Activated CD4-positive, alpha-beta memory T cell treated with anti-CD3 and anti-CD28 coated beads, Interleukin-2, amount 10 ng/mL, durations not matched to agents 7 days and 5 days (primary cell): ENCODE data around the gene DCUN1D4. TPM values are rescaled to one million over a fixed set of nuclear protein-coding genes. Genes with fewer than 3 reads are reported as not detected.
"Not testable (repeated sequence)": the region's sequence is repeated elsewhere in the genome, so short reads cannot be mapped to it uniquely, and the experiment has no call there.

Experiments
- CTCF ChIA-PET: fragments of 350-600 bp; sonication (Branson Sonifier 250); formaldehyde crosslinking; loops from one replicate; lab custom pipeline; 2021; ENCODE audit warnings: antibody characterized with exemption, inconsistent platforms; lab: Charles Lee
- POLR2A ChIA-PET: fragments of 350-600 bp; sonication (Branson Sonifier 250); formaldehyde crosslinking; loops from one replicate; lab custom pipeline; 2021; ENCODE audit warnings: antibody characterized with exemption; lab: Charles Lee
- DNase-seq: peaks from one replicate; pipeline ENCODE4 v3.0.0-alpha.2; 2020
- H3K27ac Mint-ChIP-seq: one replicate; pipeline ENCODE4 v1.8.0; 2021; ENCODE audit warnings: mild to moderate bottlenecking, mixed read lengths
- H3K27me3 Mint-ChIP-seq: one replicate; pipeline ENCODE4 v1.8.0; 2021; ENCODE audit warnings: mixed read lengths
- H3K36me3 Mint-ChIP-seq: one replicate; pipeline ENCODE4 v1.8.0; 2021; ENCODE audit warnings: low read depth, mixed read lengths
- H3K4me1 Mint-ChIP-seq: one replicate; pipeline ENCODE4 v1.8.0; 2021; ENCODE audit warnings: mixed read lengths
- H3K4me3 Mint-ChIP-seq: one replicate; pipeline ENCODE4 v1.8.0; 2021; ENCODE audit warnings: mild to moderate bottlenecking, mixed read lengths
- H3K9me3 Mint-ChIP-seq: one replicate; pipeline ENCODE4 v1.8.0; 2021; ENCODE audit warnings: mixed read lengths
- total RNA-seq, 2 experiments: library from RNA; stranded (reverse); gene quantifications; one replicate each; pipeline ENCODE4 v1.2.3, GENCODE V29; 2021

DCUN1D4 gene
- total RNA-seq, 2 experiments from 2014 or later = 28.9 TPM

DNA sequence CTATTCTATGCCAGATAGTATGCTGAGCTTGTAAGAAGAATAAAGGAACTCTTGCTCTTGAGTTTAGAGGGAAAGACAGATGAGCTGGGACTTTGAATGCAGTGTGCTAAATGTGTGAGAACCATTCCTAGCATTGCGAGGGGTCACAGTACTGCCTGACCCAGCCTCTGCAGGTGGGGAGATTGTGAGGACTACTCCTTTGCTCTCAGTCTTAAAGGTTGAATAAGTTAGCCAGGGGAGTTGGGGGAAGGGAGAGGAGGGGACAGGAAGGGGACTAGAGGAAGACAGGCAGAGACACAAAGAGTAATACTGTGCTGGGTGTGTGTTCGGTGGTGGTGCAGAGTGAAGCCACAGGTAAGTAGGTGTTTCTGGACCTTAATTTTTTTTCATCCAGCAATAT lies 41.7 kb downstream of the DCUN1D4 start:
- POLR2A ChIA-PET = no interaction called here
- no peak overlapping the region for H3K4me3 Mint-ChIP-seq
- H3K36me3 Mint-ChIP-seq = peaks cover 11% of the 10 kb centered on the region
- H3K27me3 Mint-ChIP-seq = no peaks in the 10 kb centered on the region
- CTCF ChIA-PET = no interaction called here
- H3K9me3 Mint-ChIP-seq = no peaks in the 10 kb centered on the region
- H3K4me1 Mint-ChIP-seq = peaks cover 2% of the 10 kb centered on the region
- DNase-seq = no peak
- H3K27ac Mint-ChIP-seq = no peak overlapping the region

DNA sequence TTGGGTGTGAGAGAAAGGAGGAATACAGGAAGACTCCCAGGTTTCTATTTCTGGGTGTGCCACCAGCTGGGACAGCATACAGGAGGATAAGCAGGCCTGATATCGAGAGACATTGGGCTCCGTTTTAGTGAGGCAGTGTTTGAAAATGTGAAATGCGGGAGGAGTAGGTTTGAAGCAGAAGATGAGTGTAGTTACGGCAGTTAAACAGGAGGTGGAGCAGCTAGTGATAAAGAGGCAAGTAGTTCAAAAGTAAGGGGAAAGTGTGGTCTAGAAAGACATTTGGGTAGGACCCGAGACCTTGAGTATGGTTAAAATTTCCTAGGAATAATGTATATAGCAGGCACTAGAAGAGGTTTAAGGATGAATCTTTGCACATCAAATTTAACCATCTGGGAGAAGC lies 42.4 kb downstream of the DCUN1D4 start:
- Mint-ChIP-seq H3K27ac (no peak overlapping the region), H3K4me1 (peaks cover 2% of the 10 kb centered on the region), H3K4me3 (no peak overlapping the region), H3K9me3 (no peaks in the 10 kb centered on the region), H3K36me3 (peaks cover 11% of the 10 kb centered on the region), H3K27me3 (no peaks in the 10 kb centered on the region)
- POLR2A ChIA-PET = no interaction called here
- no peak for DNase-seq
- CTCF ChIA-PET = interaction anchor here (1.3 kb wide), 1 partner anchor 10 kb away, joined by 3 read pairs; no protein-coding TSS in a partner anchor

DNA sequence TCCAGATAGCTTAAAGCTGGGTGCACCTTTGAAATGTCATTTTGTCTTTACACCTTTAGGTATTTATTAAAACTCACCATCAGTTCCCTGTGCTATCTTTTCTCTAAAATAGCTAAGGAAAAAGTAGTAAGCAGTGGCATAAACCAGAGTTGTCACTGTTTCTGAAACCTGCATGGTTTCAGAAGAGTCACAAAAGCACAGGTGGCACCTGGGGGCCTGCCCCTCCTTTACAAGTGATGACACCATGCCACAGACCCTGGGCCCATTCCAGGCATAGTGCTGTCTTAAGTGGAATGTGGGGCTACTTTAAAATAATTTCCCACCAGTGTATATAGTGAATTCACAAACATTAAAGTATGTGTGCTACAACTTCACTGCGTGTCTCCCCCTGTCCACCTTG lies 47.8 kb downstream of the DCUN1D4 start:
- no peaks in the 10 kb centered on the region for H3K9me3 Mint-ChIP-seq

DNA sequence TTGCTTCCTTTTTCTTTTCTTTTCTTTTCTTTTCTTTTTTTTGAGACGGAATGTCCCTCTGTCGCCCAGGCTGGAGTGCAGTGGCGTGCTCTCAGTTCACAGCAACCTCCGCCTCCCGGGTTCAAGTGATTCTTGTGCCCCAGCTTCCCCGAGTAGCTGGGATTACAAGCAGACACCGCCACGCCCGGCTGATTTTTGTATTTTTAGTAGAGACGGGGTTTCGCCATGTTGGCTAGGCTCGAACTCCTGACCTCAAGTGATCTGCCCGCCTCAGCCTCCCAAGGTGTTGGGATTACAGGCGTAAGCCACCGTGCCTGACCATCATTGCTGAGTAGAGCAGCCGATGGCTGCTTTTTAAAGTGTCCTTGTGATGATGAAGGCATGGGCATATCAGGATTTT lies 50.4 kb downstream of the DCUN1D4 start:
- H3K4me3 Mint-ChIP-seq, H3K36me3 Mint-ChIP-seq, POLR2A ChIA-PET, DNase-seq, CTCF ChIA-PET, H3K9me3 Mint-ChIP-seq, H3K27me3 Mint-ChIP-seq, H3K27ac Mint-ChIP-seq: not testable (repeated sequence)
- H3K4me1 Mint-ChIP-seq = peaks cover 17% of the 10 kb centered on the region

More for the DNA sequence above, 47.8 kb downstream of the DCUN1D4 start:
- no peak for DNase-seq
- ChIA-PET CTCF (no interaction called here), POLR2A (no interaction called here)
- Mint-ChIP-seq H3K27me3 (no peaks in the 10 kb centered on the region), H3K27ac (no peak overlapping the region), H3K4me3 (no peak overlapping the region), H3K4me1 (peaks cover 11% of the 10 kb centered on the region), H3K36me3 (peaks cover 11% of the 10 kb centered on the region)

DNA sequence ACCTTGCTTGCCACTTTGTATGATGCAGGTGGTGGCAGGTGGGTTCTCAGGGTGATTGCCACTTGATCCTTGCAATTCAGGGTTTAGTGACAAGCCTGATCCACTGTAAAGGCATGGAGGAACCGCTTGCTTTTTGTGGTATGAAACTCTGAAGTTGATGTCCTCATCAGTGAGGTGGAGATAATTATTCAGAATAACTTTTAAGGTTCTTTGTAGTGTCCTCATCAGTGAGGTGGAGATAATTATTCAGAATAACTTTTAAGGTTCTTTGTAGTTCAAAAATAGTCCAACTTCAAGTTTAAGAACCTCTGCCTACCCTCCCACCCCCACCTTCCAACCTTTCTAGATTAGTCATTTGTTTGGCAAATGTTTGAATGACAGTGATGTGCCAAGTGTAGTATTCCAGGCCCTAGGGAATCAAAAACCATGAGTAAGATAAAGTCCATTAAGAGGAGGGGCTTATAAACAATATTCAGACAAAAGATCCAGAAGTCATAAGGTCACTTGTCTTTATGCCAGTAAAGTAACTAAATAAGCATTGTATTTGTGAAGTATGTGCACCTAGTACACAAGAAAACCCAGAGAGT lies 51.2 kb downstream of the DCUN1D4 start:
- CTCF ChIA-PET = no interaction called here
- H3K27me3 Mint-ChIP-seq = no peaks in the 10 kb centered on the region
- no peak overlapping the region for H3K4me3 Mint-ChIP-seq
- peaks cover 17% of the 10 kb centered on the region for H3K4me1 Mint-ChIP-seq
- H3K27ac Mint-ChIP-seq = no peak overlapping the region
- peaks cover 5% of the 10 kb centered on the region for H3K36me3 Mint-ChIP-seq
- POLR2A ChIA-PET = no interaction called here
- no peaks in the 10 kb centered on the region for H3K9me3 Mint-ChIP-seq
- no peak for DNase-seq

DNA sequence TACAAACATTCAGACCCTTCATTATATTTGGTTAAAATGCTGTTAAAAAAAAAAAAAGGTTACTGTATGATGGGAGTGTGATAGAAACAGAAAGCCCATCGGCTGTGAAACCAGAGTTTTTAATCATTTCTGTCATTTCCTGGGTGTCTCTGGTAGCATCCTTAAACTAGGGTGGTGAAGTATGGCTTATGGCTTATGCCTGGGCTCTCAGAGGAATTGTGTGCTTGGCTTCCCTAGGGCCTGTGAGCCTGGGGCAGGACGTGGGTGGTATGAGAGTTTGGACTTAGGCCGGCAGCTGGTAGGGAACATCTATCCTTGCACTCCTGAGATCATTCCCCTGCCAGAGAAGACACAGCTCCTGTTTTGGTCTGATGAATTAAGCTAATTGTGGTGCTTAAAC lies 52.2 kb downstream of the DCUN1D4 start:
- ChIA-PET CTCF (interaction anchor here (0.6 to 1.8 kb wide), 9 partner anchors 9 to 1088 kb away, joined by 3 to 8 read pairs (median 3); partner anchors contain the start of gene SGCB), POLR2A (no interaction called here)
- Mint-ChIP-seq H3K27me3 (no peaks in the 10 kb centered on the region), H3K9me3 (no peaks in the 10 kb centered on the region), H3K27ac (no peak overlapping the region), H3K4me3 (no peak overlapping the region), H3K4me1 (peaks cover 17% of the 10 kb centered on the region), H3K36me3 (peaks cover 5% of the 10 kb centered on the region)
- DNase-seq = no peak

DNA sequence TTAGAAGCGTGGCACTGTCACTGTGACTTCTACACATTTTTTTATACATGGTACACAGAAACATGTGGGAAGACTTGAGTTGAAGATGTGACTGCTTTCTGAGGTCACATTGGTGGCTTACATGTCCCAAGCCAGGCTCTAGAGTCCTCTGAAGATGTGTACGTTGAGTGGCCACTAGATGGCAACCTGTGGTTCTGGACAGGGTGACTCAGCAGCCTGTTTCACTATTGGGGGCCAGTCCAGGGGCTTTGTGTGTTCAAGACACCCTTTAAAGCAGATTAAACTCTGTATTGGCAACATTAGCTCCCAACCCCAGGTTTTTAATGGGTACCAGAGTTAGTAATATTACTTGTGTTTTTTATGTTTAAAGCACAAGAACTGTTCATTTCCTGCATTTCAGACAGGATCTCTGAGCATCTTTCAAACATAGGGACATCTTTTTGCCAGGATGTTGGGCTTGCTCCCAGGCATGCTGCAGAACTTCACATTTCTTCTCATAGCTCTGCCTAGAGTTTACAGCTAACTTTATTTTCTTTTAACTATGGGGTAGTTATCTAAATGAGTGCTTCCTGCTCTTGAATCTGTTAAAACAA lies 53.0 kb downstream of the DCUN1D4 start:
- Mint-ChIP-seq H3K27ac (peak overlapping the region; percentile 38), H3K4me1 (peaks cover 17% of the 10 kb centered on the region), H3K9me3 (no peaks in the 10 kb centered on the region), H3K36me3 (peaks cover 7% of the 10 kb centered on the region), H3K4me3 (no peak overlapping the region), H3K27me3 (no peaks in the 10 kb centered on the region)
- CTCF ChIA-PET = interaction anchor here (0.7 to 1.9 kb wide), 15 partner anchors 9 to 1087 kb away, joined by 3 to 11 read pairs (median 3); partner anchors contain the start of gene SGCB
- DNase-seq = peak; percentile 58
- POLR2A ChIA-PET = interaction anchor here (1.0 kb wide), 1 partner anchor 11 kb away, joined by 4 read pairs; no protein-coding TSS in a partner anchor

DNA sequence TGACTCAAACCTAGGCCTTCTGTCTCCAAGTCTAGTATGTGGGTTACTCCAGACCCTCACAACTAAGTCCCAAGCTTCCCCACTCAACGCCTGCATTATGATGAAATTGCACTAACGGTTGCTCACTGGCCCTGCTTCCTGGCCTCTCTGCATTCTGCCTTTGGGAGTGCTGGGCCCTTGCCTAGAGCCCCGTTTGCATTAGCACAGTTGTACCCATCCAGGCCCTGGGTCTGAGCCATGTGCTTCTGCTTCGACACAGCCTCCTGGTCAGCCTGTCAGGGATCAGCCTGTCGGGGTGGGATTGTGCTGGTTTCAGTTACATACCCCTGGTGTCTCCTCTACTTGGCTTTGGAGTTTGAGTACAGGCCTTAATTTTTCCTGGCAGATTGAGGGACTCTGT lies 58.4 kb downstream of the DCUN1D4 start:
- H3K27me3 Mint-ChIP-seq = no peaks in the 10 kb centered on the region
- peaks cover 8% of the 10 kb centered on the region for H3K4me1 Mint-ChIP-seq
- no peaks in the 10 kb centered on the region for H3K9me3 Mint-ChIP-seq
- POLR2A ChIA-PET = interaction anchor here (1.2 kb wide), 1 partner anchor 71 kb away, joined by 3 read pairs; no protein-coding TSS in a partner anchor
- peaks cover 27% of the 10 kb centered on the region for H3K36me3 Mint-ChIP-seq
- H3K27ac Mint-ChIP-seq = no peak overlapping the region
- CTCF ChIA-PET = no interaction called here
- no peak overlapping the region for H3K4me3 Mint-ChIP-seq
- DNase-seq = no peak

DNA sequence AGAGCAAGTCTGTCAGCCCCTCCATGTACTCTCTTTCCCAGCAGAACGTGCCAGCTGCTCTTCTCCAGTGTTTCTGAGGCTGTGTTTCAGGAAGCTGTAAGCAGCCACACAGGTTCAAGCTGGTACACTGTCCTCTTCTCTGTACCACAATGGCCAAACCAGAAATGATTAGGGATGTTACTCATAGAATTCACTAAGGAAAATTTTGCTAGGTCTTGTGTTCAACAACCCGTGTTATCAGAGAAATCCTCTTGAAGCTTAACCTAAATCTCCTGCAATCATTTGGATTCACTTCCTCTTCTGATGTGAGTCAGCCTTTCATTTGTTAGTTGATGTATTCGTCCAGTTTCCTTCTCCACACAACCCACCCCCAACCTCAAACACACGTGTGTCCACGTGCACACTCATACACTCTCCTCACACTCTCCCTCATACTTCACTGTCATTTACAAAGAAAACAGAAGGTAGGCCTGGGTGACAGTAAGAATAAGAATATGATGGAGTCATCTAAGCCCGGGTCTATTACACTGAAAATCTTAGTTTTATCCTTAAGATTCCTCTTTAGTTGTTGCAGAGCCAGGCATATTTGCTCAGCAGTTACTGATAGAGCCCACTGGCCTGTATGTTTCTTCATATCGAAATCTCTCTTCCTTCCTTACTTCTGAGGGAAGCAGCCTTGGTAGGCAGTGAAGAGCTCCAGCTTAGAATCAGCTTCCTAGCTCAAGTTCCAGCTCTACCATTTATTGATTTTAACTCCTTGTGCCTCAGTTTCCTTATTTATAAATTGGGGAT lies 63.4 kb downstream of the DCUN1D4 start:
- DNase-seq = no peak
- Mint-ChIP-seq H3K36me3 (peaks cover 37% of the 10 kb centered on the region), H3K27me3 (no peaks in the 10 kb centered on the region), H3K4me3 (no peak overlapping the region), H3K9me3 (no peaks in the 10 kb centered on the region), H3K27ac (peak overlapping the region; percentile 52), H3K4me1 (peaks cover 8% of the 10 kb centered on the region)
- CTCF ChIA-PET = interaction anchor here (0.8 to 2.7 kb wide), 2 partner anchors 10 to 823 kb away, joined by 3 to 11 read pairs; no protein-coding TSS in a partner anchor
- POLR2A ChIA-PET = interaction anchor here (1.2 kb wide), 1 partner anchor 10 kb away, joined by 4 read pairs; no protein-coding TSS in a partner anchor

DNA sequence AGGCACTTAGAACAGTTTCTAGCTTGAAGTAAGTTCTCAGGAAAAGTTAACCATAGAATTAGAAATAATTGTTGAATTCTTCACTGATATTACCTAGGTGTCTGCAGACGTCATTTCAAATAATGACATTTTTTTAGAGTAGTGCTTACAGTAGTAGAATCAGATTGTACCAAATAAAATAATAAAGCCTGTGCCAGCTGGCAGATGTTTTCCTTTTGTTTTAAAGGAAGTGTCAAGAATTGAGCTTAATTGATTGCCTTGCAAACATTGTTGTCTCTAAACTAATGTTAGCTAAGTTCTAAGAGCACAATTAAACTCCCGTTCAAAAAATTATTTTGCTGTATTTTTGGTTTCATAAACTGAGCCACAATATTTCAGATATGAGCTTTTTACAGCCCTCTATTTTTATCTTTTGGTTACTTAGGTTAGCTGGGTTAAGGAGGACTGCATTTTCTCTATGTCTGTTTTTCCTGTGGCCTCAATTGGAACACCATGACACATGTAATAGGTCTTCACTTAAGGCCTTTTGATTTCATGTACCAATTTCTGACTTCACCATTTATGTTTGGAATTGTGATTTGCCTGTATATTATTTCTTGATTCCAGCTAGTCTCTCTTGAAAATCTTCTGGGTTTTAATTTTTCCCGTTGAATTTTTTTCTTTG lies 64.2 kb downstream of the DCUN1D4 start:
- Mint-ChIP-seq H3K27me3 (no peaks in the 10 kb centered on the region), H3K4me1 (peaks cover 8% of the 10 kb centered on the region), H3K9me3 (no peaks in the 10 kb centered on the region), H3K36me3 (peaks cover 38% of the 10 kb centered on the region), H3K4me3 (no peak overlapping the region), H3K27ac (no peak overlapping the region)
- ChIA-PET CTCF (interaction anchor here (0.8 to 2.7 kb wide), 2 partner anchors 10 to 823 kb away, joined by 3 to 11 read pairs; no protein-coding TSS in a partner anchor), POLR2A (interaction anchor here (1.2 kb wide), 1 partner anchor 11 kb away, joined by 4 read pairs; no protein-coding TSS in a partner anchor)
- no peak for DNase-seq

DNA sequence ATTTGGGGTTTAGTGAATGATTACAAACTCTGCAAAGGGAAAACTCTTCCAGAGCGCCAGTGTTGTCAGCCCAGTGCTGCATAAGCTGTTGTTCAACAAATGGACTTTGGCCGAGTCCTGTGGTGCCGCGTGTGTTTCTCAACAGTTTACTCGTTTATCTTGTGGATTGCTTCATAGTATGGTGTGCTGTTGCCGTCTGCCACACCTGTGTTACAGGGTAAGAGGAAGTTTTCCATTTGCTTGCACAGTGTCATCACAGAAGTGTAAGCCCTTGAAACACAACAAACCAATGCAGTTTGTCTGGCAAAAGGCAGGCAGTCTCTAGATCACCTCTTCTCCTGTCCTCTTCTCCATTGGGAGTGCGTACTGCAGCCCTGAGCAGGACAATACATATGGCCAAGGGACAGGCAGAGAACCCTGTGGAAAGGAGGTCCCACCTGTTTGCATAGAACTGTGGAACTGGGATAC lies 66.3 kb downstream of the DCUN1D4 start:
- POLR2A ChIA-PET = no interaction called here
- Mint-ChIP-seq H3K27me3 (no peaks in the 10 kb centered on the region), H3K27ac (no peak overlapping the region), H3K36me3 (peaks cover 50% of the 10 kb centered on the region), H3K9me3 (no peaks in the 10 kb centered on the region), H3K4me3 (no peak overlapping the region), H3K4me1 (peaks cover 8% of the 10 kb centered on the region)
- no peak for DNase-seq
- CTCF ChIA-PET = no interaction called here

DNA sequence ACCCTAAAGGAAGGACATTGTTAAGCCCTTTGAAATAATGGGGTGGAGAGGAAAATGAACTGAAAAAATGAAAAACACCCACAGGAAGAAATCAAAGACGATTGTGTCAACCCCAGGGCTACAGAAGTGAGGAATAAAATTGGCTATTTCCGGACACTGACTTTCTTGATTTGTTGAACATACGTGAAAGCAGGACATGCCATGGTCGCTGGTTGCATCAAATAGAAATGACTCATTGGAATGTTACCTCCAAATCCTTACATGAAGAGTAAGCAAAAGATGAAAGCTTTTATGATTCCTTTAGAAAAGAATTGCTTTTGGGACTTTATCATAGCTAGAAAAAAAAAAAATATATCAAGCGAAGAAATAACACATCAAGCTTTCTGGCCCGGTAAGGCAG lies 75.3 kb downstream of the DCUN1D4 start:
- Mint-ChIP-seq H3K27ac (no peak overlapping the region), H3K36me3 (peaks cover 22% of the 10 kb centered on the region), H3K4me1 (no peaks in the 10 kb centered on the region), H3K9me3 (no peaks in the 10 kb centered on the region), H3K27me3 (no peaks in the 10 kb centered on the region), H3K4me3 (no peak overlapping the region)
- CTCF ChIA-PET = interaction anchor here (1.5 kb wide), 1 partner anchor 22 kb away, joined by 3 read pairs; no protein-coding TSS in a partner anchor
- POLR2A ChIA-PET = no interaction called here
- DNase-seq = no peak
